Stimulated activated CD4-positive, alpha-beta T cell treated with anti-CD3 and anti-CD28 coated beads, Interleukin-1b, Interleukin-23, amount 100 ng/mL, for 24 hours (primary cell): Measurements from ENCODE around the gene NDUFB11.
"Not testable (repeated sequence)": the region's sequence is repeated elsewhere in the genome, so short reads cannot be mapped to it uniquely, and the experiment has no call there.

Experiments
- DNase-seq, 4 experiments: peaks; one replicate each; pipeline ENCODE4 v3.0.0-alpha.2; 2020; ENCODE audit warnings: low read depth in 4 of 4, low spot score in 1 of 4

The NDUFB11 gene

GRCh38 chrX:47146936-47147859 lies 2.7 kb upstream of the NDUFB11 start:
- DNase-seq, result no peak

GRCh38 chrX:47146121-47146935 lies 1.8 kb upstream of the NDUFB11 start:
- no peak for DNase-seq

- DNase-seq, result peak in 1 of 4 experiments; percentile 10
Measured at GRCh38 chrX:47145395-47146120, 1.1 kb upstream of the NDUFB11 start.

GRCh38 chrX:47143894-47144625 lies 442 bp downstream of the NDUFB11 start:
- DNase-seq, result peak in 1 of 4 experiments; percentile 2

- DNase-seq, result no peak
Measured at GRCh38 chrX:47138171-47138570, 6.3 kb downstream of the NDUFB11 start.

- not testable (repeated sequence) for DNase-seq
Measured at GRCh38 chrX:47135650-47136049, 8.9 kb downstream of the NDUFB11 start.

- no peak for DNase-seq
Measured at GRCh38 chrX:47133493-47133892, 11.0 kb downstream of the NDUFB11 start.

GRCh38 chrX:47129899-47130358 lies 14.6 kb downstream of the NDUFB11 start:
- no peak for DNase-seq

- DNase-seq, result peak; percentile 62 to 80 (median 71)
Measured at GRCh38 chrX:47129157-47129898, 15.2 kb downstream of the NDUFB11 start.

GRCh38 chrX:47124466-47124865 lies 20.0 kb downstream of the NDUFB11 start:
- DNase-seq, result not testable (repeated sequence)

GRCh38 chrX:47116551-47117110 lies 27.9 kb downstream of the NDUFB11 start:
- DNase-seq, result not testable (repeated sequence)

- DNase-seq, result no peak
Measured at GRCh38 chrX:47112316-47112954, 32.1 kb downstream of the NDUFB11 start.

GRCh38 chrX:47110936-47111615 lies 33.4 kb downstream of the NDUFB11 start:
- not testable (repeated sequence) for DNase-seq

- DNase-seq, result no peak
Measured at GRCh38 chrX:47101206-47101605, 43.3 kb downstream of the NDUFB11 start.

GRCh38 chrX:47098338-47099094 lies 46.0 kb downstream of the NDUFB11 start:
- DNase-seq, result no peak

GRCh38 chrX:47097018-47097417 lies 47.5 kb downstream of the NDUFB11 start:
- no peak for DNase-seq

GRCh38 chrX:47093860-47094259 lies 50.6 kb downstream of the NDUFB11 start:
- DNase-seq, result no peak

- no peak for DNase-seq
Measured at GRCh38 chrX:47093248-47093647, 51.3 kb downstream of the NDUFB11 start.
